Fibroblast of villous mesenchyme (primary cell): ENCODE measurements around the gene KLHL30. TPM values are rescaled to one million over a fixed set of nuclear protein-coding genes. Genes with fewer than 3 reads are reported as not detected.
A peak's percentile ranks its signal among the peaks of the same experiment; 100 is the strongest.

Source experiments
- DNase-seq: peaks from one replicate; pipeline ENCODE4 v3.0.0-alpha.2; 2010; ENCODE audit warnings: low read depth
- H3K4me3 ChIP-seq: 2 replicates; pipeline ENCODE4 v1.5.1; 2011; ENCODE audit warnings: low read depth, mild to moderate bottlenecking, low read length
- total RNA-seq: library from RNA; depleted of rRNA; stranded (reverse); fragments of >200 nt; gene quantifications from 2 replicates; pipeline ENCODE4 v1.2.3, GENCODE V29; 2012
- TF ChIP-seq, protein P1 (sequence below): IDR thresholded peaks from 2 replicates; pipeline ENCODE4 v1.5.1; 2012; ENCODE audit warnings: low read depth, mild to moderate bottlenecking, low read length; ENCODE audit not compliant: insufficient read depth

KLHL30 gene
- total RNA-seq, 1 donor, result 0.43 TPM

DNA sequence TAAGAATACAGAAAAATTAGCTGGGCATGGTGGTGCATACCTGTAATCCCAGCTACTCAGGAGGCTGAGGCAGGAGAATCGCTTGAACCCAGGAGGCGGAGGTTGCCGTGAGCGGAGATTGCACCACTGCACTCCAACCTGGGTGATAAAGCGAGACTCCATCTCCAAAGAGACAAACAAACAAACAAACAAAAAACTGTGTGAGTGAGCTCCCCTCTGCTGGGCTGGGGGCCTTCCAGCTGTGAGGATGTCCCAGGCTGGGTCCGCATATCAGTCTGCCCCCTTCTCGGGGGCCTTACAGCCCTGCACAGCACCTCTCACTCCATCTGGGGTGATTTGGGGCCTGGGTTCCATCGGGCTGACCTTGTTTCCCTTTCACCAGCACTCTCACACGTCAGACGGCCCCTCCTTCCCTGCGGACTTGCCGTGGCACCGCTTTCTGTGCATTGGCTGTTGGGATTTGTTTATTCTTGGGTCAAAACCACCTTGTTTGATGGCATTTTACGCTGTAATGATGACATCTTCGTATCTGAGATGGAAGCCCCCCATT, 2.8 kb upstream of the KLHL30 start:
- no peak overlapping the region for H3K4me3 ChIP-seq
- no peak for DNase-seq
- TF ChIP-seq, protein P1, sequence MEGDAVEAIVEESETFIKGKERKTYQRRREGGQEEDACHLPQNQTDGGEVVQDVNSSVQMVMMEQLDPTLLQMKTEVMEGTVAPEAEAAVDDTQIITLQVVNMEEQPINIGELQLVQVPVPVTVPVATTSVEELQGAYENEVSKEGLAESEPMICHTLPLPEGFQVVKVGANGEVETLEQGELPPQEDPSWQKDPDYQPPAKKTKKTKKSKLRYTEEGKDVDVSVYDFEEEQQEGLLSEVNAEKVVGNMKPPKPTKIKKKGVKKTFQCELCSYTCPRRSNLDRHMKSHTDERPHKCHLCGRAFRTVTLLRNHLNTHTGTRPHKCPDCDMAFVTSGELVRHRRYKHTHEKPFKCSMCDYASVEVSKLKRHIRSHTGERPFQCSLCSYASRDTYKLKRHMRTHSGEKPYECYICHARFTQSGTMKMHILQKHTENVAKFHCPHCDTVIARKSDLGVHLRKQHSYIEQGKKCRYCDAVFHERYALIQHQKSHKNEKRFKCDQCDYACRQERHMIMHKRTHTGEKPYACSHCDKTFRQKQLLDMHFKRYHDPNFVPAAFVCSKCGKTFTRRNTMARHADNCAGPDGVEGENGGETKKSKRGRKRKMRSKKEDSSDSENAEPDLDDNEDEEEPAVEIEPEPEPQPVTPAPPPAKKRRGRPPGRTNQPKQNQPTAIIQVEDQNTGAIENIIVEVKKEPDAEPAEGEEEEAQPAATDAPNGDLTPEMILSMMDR, result no peak

DNA sequence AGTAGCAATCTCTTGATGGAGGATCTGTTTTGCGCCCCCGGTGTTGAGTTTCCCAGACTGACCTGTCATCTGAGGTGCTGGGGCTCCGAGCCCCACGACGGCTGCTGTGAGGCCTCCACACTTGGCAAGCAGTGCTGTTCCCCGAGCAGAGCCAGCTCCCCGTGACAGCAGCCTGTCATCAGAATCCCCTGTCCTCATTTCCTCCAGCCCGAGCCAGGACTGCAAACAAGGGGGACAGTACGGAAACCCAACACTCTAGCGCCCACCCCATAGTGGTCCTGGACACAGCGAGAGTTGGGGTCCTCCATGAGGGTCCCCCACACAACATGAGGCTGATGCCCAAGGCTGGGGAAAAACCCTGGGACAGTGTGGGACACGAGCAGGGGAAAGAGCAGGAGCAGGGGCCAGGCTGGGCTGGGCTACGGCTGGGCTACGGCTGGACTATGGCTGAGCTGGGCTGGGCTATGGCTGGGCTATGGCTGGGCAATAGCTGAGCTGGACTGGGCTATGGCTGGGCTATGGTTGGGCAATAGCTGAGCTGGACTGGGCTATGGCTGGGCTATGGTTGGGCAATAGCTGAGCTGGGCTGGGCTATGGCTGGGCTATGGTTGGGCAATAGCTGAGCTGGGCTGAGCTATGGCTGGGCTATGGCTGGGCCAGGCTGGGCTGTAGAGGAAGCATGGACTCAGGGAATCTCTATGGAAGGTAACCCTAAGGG, 1.5 kb upstream of the KLHL30 start:
- peak; percentile 91 for DNase-seq
- TF ChIP-seq, protein P1, result no peak
- no peak overlapping the region for H3K4me3 ChIP-seq

DNA sequence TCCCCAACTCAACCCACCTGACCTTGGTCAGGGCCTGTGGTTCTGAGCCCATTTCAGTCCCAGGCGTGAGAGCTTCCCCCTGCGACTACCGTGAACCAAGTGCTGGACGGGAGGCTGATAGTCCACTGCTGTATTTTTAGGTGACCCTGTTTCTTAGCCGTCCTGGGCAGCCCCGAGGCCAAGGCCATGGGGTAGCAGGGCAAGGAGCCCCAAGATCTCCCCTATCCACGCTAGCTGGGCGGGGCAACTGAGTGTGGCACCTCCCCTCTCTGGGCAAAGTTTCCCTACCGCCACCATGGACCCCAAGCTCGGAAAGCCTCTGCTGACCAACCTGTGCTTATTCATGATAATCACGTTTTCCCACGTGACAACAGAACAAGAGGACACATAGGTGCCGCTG, 583 bp upstream of the KLHL30 start:
- DNase-seq, result no peak
- TF ChIP-seq, protein P1, result no peak
- H3K4me3 ChIP-seq, result no peak overlapping the region

DNA sequence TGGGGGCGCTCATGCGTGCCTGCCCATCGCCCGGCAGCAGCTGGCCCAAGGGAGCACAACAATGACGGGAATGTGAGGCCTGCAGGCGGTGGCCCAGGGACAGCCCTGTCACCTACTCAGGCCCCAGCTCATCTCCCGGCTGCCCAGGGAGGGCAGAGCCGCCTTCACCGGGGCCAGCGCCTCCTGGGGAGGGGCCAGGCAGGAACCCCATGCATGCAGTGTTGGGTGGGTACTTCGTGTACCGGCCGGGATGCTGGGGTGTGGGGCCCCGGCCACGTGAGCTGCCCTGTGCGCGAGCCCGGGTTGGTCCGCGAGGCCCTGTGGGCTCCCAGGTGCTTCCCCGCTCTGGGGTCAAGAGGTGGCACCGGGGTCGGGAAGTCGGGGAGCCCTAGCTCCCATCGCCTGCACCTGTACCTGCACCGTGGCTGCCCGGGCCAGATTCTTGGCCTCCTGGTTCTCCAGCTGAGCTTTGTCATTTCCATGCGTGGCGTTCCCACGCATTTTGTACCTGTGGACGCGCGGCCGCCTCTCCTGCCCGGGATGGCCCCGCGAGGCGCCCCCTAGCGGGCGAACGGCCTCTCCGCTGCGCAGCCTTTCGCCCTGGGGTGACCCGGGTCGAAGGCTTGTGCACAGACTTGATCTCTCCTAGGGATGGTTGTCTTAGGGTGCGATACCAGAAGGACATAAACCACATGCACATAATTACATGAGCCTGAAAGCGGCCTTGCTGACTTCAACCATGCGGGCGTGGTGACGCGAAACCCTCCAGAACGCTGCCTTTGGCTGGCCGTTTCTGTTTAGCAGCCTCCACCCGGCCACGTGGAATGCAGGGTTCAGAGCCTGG, 950 bp downstream of the KLHL30 start:
- H3K4me3 ChIP-seq, result no peak overlapping the region
- TF ChIP-seq, protein P1, result peak; percentile 43
- DNase-seq, result no peak

DNA sequence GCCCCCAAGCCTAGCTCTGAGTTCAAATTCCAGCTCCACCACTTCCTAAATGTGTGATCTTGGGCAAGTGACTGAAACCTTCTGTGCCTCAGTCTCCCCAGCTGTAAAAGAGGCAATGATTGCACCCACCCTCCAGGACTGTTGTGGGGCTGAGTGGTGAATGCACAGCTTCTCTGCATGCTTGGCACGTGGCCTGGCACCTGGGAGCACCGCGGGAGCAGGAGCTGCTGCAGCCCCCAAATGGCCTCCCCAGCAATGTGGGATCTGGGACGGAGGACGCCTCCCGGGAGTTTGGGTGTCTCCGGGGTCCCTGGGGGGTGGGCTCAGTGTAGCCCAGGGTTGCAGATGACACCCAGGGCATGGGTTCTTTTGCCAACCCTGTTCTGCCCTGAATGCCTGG, 1.6 kb downstream of the KLHL30 start:
- no peak for DNase-seq
- H3K4me3 ChIP-seq, result no peak overlapping the region
- TF ChIP-seq, protein P1, result no peak

DNA sequence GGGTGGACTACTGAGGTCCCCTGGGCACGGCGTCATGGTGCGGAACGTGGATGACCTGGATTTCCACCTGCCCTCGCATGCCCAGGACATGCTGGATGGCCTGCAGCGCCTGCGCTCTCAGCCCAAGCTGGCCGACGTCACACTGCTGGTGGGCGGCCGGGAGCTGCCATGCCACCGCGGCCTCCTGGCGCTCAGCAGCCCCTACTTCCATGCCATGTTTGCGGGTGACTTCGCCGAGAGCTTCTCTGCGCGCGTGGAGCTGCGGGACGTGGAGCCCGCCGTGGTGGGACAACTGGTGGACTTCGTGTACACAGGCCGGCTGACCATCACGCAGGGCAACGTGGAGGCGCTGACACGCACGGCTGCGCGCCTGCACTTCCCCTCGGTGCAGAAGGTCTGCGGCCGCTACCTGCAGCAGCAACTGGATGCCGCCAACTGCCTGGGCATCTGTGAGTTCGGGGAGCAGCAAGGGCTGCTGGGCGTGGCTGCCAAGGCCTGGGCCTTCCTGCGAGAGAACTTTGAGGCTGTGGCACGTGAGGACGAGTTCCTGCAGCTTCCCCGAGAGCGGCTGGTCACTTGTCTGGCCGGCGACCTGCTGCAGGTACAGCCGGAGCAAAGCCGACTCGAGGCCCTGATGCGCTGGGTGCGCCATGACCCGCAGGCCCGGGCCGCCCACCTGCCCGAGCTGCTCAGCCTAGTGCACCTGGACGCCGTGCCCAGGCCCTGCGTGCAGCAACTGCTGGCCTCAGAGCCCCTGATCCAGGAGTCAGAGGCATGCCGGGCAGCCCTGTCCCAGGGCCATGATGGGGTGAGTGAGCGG, 2.5 kb downstream of the KLHL30 start:
- no peak for DNase-seq
- H3K4me3 ChIP-seq, result no peak overlapping the region
- TF ChIP-seq, protein P1, result no peak
